GM18951 (cell line): ENCODE measurements around the gene HIRA.
"Not testable (repeated sequence)": the region's sequence is repeated elsewhere in the genome, so short reads cannot be mapped to it uniquely, and the experiment has no call there.

ENCODE experiments used
- POLR2A ChIP-seq: IDR thresholded peaks from 4 replicates; pipeline ENCODE4 v1.6.1; 2011; ENCODE audit warnings: mild to moderate bottlenecking; ENCODE audit not compliant: insufficient read length, insufficient read depth; ENCODE audit errors: extremely low read depth
- in situ Hi-C: fragments of 300-500 bp; cut with MboI; formaldehyde crosslinking; loops from one replicate; pipeline ENCODE4 v1.12.0; 2022; ENCODE audit warnings: low sequenced_read_pairs, mixed read lengths, inconsistent platforms; ENCODE audit not compliant: unreplicated experiment

The HIRA gene

GRCh38 chr22:19331474-19331873 lies 100.1 kb downstream of the HIRA start:
- TF ChIP-seq POLR2A, result no peak
- in situ Hi-C loops, result no loop called here

DNA sequence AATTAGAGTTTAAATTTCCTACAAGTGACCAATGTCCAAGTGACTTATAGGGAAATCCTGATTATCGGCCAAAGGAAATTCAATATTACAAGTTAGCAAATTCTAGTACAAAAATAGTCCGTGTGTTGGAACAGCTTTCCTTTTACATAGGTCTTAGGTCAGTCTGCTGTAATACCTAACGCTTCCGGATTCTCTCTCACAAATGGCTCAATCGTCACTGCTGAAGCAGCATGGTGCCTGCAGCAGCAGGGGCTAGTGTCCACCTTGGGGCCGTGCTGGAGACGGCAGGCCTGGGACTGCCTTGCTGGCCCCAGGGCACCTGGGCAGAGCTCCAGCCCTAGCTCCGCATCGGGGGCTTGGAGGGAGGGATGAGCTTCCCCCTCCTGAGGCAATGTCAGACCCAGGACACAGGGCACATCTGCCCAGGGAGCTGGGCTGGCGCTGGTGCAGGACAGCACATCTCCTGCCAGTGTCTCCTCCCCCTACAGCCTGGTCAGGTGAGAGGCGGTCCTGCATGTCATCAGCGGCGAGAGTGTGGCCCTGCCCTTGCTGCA lies 100.6 kb downstream of the HIRA start:
- no peak for TF ChIP-seq POLR2A
- in situ Hi-C loops, result no loop called here

- in situ Hi-C loops, result not testable (repeated sequence)
Observed at GRCh38 chr22:19330205-19330604, 101.3 kb downstream of the HIRA start.

- in situ Hi-C loops, result no loop called here
- TF ChIP-seq POLR2A, result no peak
Observed at GRCh38 chr22:19329454-19329853, 102.1 kb downstream of the HIRA start.

GRCh38 chr22:19325296-19325948 lies 106.1 kb downstream of the HIRA start:
- in situ Hi-C loops, result no loop called here
- no peak for TF ChIP-seq POLR2A

DNA sequence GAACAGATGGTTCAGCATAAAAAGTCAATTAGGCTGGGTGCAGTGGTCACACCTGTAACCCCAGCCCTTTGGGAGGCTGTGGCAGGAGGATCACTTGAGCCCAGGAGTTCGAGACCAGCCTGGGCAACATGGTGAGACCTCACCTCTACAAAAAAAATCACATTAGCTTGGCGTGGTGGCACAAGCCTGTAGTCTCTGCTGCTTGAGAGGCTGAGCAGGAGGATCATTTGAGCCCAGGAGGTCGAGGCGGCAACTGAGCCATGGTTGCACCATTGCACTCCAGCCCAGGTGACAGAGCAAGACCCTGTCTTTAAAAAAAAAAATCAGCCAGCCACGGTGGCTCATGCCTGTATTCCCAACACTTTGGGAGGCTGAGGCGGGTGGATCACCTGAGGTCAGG lies 108.1 kb downstream of the HIRA start:
- in situ Hi-C loops, result not testable (repeated sequence)

DNA sequence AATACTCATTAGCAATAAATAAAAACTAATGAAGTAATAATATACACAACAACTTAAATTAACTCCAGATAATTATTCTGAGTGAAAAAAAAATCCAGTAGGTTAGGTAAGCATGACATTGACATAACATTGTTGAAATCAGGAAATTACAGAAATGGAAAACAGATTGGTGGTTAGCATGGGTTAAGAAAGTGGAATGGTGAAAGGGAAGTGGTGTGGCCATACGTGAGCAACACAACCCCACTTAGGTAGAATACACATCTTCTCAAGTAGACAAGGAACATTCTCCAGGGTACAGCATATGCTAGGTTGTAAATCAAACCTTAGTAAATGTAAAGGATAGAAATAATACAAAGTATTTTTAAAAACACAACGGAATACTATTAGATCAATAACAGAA lies 109.8 kb downstream of the HIRA start:
- in situ Hi-C loops, result no loop called here

GRCh38 chr22:19320136-19320535 lies 111.4 kb downstream of the HIRA start:
- in situ Hi-C loops, result not testable (repeated sequence)

More for the DNA sequence above, 109.8 kb downstream of the HIRA start:
- no peak for TF ChIP-seq POLR2A

DNA sequence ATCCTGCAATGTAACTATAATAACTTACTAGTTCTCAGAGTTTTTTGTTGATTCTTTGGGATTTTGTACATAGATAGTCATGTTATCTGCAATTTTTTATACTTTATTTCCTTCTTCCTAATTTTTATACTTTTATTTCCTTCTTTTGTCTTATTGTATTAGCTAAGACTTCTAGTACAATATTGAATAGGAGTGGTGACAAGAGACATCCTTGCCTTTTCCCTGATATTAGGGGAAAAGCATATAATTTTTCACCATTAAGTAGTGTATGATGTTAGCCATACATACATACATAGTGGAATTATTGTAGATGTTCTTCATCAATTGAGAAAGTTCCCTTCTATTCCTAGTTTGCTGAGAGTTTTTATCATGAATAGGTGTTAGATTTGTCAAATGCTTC lies 112.3 kb downstream of the HIRA start:
- TF ChIP-seq POLR2A, result no peak
- in situ Hi-C loops, result no loop called here

- in situ Hi-C loops, result no loop called here
- TF ChIP-seq POLR2A, result no peak
Observed at GRCh38 chr22:19317865-19318264, 113.7 kb downstream of the HIRA start.

DNA sequence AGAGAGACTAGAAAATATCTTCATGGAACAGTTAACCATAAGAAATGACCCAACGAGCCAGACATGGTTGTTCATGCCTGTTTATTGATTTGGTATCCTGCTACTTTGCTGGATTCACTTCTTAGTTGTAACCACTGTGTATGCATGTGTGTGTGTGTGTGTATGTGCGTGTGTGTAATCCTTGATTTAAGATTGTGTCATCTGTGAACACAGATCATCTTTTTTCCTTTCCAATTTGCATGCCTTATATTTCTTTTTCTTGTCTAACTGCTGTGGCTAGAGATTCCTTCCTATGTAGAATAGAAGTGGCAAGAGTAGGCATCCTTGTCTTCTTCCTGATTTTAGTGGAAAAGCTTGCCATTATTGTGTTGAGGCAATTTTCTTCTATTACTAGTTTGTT lies 123.7 kb downstream of the HIRA start:
- in situ Hi-C loops, result no loop called here
- TF ChIP-seq POLR2A, result no peak

- in situ Hi-C loops, result not testable (repeated sequence)
Observed at GRCh38 chr22:19306535-19306934, 125.0 kb downstream of the HIRA start.

- in situ Hi-C loops, result no loop called here
- no peak for TF ChIP-seq POLR2A
Observed at GRCh38 chr22:19304547-19304946, 127.0 kb downstream of the HIRA start.

DNA sequence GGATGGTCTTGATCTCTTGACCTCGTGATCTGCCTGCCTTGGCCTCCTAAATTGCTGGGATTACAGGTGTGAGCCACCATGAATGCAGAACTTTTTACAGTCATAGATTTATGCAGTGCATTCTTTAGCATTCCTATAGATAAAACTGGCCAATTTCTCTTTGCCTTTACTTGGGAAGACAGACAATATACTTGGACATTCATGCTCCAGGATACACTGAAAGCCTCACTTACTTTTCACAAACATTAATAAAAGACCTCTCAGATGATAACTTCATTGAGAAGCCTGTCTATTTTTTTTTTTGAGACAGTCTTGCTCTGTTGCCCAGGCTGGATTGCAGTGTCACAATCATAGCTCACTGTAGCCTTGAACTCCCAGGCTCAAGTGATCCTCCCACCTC lies 127.7 kb downstream of the HIRA start:
- in situ Hi-C loops, result no loop called here
- no peak for TF ChIP-seq POLR2A

DNA sequence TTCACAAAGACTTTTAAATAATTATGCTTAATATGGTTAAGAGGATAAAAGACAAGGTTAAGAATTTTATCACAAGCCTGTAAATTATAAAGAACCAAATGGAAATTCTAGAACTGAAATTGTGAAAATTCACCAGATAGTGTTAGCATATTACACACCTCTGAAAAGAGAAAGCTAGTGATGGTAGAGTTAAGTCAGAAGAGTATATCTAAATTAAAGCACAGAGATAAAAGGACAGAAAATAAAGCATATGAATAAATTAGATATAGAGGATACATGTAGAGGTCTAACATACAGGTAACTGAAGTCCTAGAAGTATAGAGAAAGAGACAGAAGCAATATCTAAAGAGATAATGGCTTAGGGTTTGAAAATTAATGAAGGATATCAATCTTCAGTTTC lies 135.8 kb downstream of the HIRA start:
- TF ChIP-seq POLR2A, result no peak
- in situ Hi-C loops, result no loop called here
